Immature natural killer cell (primary cell): ENCODE measurements around the gene TP63. TPM values are rescaled to one million over a fixed set of nuclear protein-coding genes. Genes with fewer than 3 reads are reported as not detected.

Experiments
- DNase-seq, 3 donors: peaks; one replicate each; pipeline ENCODE4 v3.0.0; 2022; ENCODE audit warnings: mixed read lengths in 1 of 3
- H3K27ac Mint-ChIP-seq, 6 donors: one replicate each; pipeline ENCODE4 v1.8.0; 2020; ENCODE audit warnings: mixed read lengths in 6 of 6, mild to moderate bottlenecking in 5 of 6, inconsistent platforms in 4 of 6, moderate library complexity in 3 of 6
- H3K27me3 Mint-ChIP-seq, 3 donors: one replicate each; pipeline ENCODE4 v1.8.0; 2020 to 2021; ENCODE audit warnings: low read depth in 3 of 3, mild to moderate bottlenecking in 3 of 3, mixed read lengths in 3 of 3, moderate library complexity in 3 of 3, inconsistent platforms in 1 of 3
- H3K36me3 Mint-ChIP-seq, 3 donors: one replicate each; pipeline ENCODE4 v1.8.0; 2020; ENCODE audit warnings: mixed read lengths in 3 of 3, inconsistent platforms in 2 of 3, mild to moderate bottlenecking in 2 of 3
- H3K4me1 Mint-ChIP-seq, 2 donors: one replicate each; pipeline ENCODE4 v1.8.0; 2020; ENCODE audit warnings: inconsistent platforms in 2 of 2, mild to moderate bottlenecking in 2 of 2, mixed read lengths in 2 of 2, moderate library complexity in 1 of 2
- H3K4me3 Mint-ChIP-seq, 5 donors: one replicate each; pipeline ENCODE4 v1.8.0; 2020; ENCODE audit warnings: mild to moderate bottlenecking in 5 of 5, mixed read lengths in 5 of 5, inconsistent platforms in 3 of 5, moderate library complexity in 3 of 5
- H3K9me3 Mint-ChIP-seq, 6 donors: one replicate each; pipeline ENCODE4 v1.8.0; 2020; ENCODE audit warnings: mild to moderate bottlenecking in 6 of 6, mixed read lengths in 6 of 6, inconsistent platforms in 4 of 6, moderate library complexity in 3 of 6
- polyA plus RNA-seq, 3 donors: library from polyadenylated mRNA; unstranded; fragments of 300-500 nt; fragmentation: Illumina TruSeq; gene quantifications; one replicate each; pipeline ENCODE4 v1.2.3, GENCODE V29; 2021

The TP63 gene
- polyA plus RNA-seq, 3 donors from 2014 or later, result not detected

GRCh38 chr3:189909573-189909972, 278.4 kb downstream of the TP63 start:
- H3K27me3 Mint-ChIP-seq, result peaks cover 0 to 2% (median 2%) of the 10 kb centered on the region in 3 donors
- H3K4me3 Mint-ChIP-seq, result no peak overlapping the region
- no peak overlapping the region for H3K27ac Mint-ChIP-seq
- DNase-seq, result no peak
- no peaks in the 10 kb centered on the region for H3K4me1 Mint-ChIP-seq
- peaks cover 0 to 8% (median 1%) of the 10 kb centered on the region in 6 donors for H3K9me3 Mint-ChIP-seq
- H3K36me3 Mint-ChIP-seq, result no peaks in the 10 kb centered on the region

- no peak overlapping the region for H3K27ac Mint-ChIP-seq
Observed at GRCh38 chr3:189911001-189911400, 279.8 kb downstream of the TP63 start.

GRCh38 chr3:189914799-189915198, 283.6 kb downstream of the TP63 start:
- H3K36me3 Mint-ChIP-seq, result no peaks in the 10 kb centered on the region
- no peak overlapping the region for H3K4me3 Mint-ChIP-seq
- H3K27me3 Mint-ChIP-seq, result no peaks in the 10 kb centered on the region
- H3K27ac Mint-ChIP-seq, result no peak overlapping the region
- H3K4me1 Mint-ChIP-seq, result no peaks in the 10 kb centered on the region
- DNase-seq, result no peak
- peaks cover 0 to 4% (median 0%) of the 10 kb centered on the region in 6 donors for H3K9me3 Mint-ChIP-seq

More at GRCh38 chr3:189911001-189911400, 279.8 kb downstream of the TP63 start:
- no peak for DNase-seq
- Mint-ChIP-seq H3K9me3 (peaks cover 0 to 10% (median under 1%) of the 10 kb centered on the region in 6 donors), H3K36me3 (no peaks in the 10 kb centered on the region), H3K27me3 (peaks cover 0 to 2% (median 2%) of the 10 kb centered on the region in 3 donors), H3K4me3 (no peak overlapping the region), H3K4me1 (no peaks in the 10 kb centered on the region)

- Mint-ChIP-seq H3K27me3 (peaks cover 0 to 3% (median 0%) of the 10 kb centered on the region in 3 donors), H3K4me1 (no peaks in the 10 kb centered on the region), H3K4me3 (no peak overlapping the region), H3K9me3 (peaks cover 0 to 4% (median 0%) of the 10 kb centered on the region in 6 donors), H3K36me3 (no peaks in the 10 kb centered on the region), H3K27ac (no peak overlapping the region)
- DNase-seq, result no peak
Observed at GRCh38 chr3:189921770-189922169, 290.6 kb downstream of the TP63 start.

GRCh38 chr3:189927975-189928895, 297.0 kb downstream of the TP63 start:
- H3K36me3 Mint-ChIP-seq, result no peaks in the 10 kb centered on the region
- peaks cover 0 to 4% (median 0%) of the 10 kb centered on the region in 3 donors for H3K27me3 Mint-ChIP-seq
- no peak overlapping the region for H3K27ac Mint-ChIP-seq
- no peak overlapping the region for H3K4me3 Mint-ChIP-seq
- no peaks in the 10 kb centered on the region for H3K4me1 Mint-ChIP-seq
- no peak for DNase-seq
- H3K9me3 Mint-ChIP-seq, result peaks cover 0 to 2% (median 0%) of the 10 kb centered on the region in 6 donors

GRCh38 chr3:189936201-189936945, 305.2 kb downstream of the TP63 start:
- Mint-ChIP-seq H3K27me3 (peaks cover 0 to 8% (median 1%) of the 10 kb centered on the region in 3 donors), H3K4me1 (no peaks in the 10 kb centered on the region), H3K9me3 (peaks cover 0 to 12% (median 5%) of the 10 kb centered on the region in 6 donors), H3K36me3 (no peaks in the 10 kb centered on the region), H3K4me3 (no peak overlapping the region), H3K27ac (no peak overlapping the region)
- DNase-seq, result no peak

- peaks cover 0 to 9% (median 0%) of the 10 kb centered on the region in 3 donors for H3K27me3 Mint-ChIP-seq
- no peak overlapping the region for H3K4me3 Mint-ChIP-seq
Observed at GRCh38 chr3:189937302-189938127, 306.3 kb downstream of the TP63 start.

GRCh38 chr3:189941125-189941524, 309.9 kb downstream of the TP63 start:
- H3K36me3 Mint-ChIP-seq, result no peaks in the 10 kb centered on the region
- H3K4me3 Mint-ChIP-seq, result no peak overlapping the region
- H3K27me3 Mint-ChIP-seq, result peaks cover 0 to 6% (median 0%) of the 10 kb centered on the region in 3 donors
- no peak overlapping the region for H3K27ac Mint-ChIP-seq
- H3K4me1 Mint-ChIP-seq, result no peaks in the 10 kb centered on the region
- H3K9me3 Mint-ChIP-seq, result peaks cover 0 to 4% (median 2%) of the 10 kb centered on the region in 6 donors
- no peak for DNase-seq

More at GRCh38 chr3:189937302-189938127, 306.3 kb downstream of the TP63 start:
- peaks cover 0 to 12% (median 5%) of the 10 kb centered on the region in 6 donors for H3K9me3 Mint-ChIP-seq
- no peak overlapping the region for H3K27ac Mint-ChIP-seq
- H3K36me3 Mint-ChIP-seq, result no peaks in the 10 kb centered on the region
- no peaks in the 10 kb centered on the region for H3K4me1 Mint-ChIP-seq
- DNase-seq, result no peak

- no peaks in the 10 kb centered on the region for H3K36me3 Mint-ChIP-seq
- no peak overlapping the region for H3K4me3 Mint-ChIP-seq
- no peak for DNase-seq
- peaks cover 0 to 2% (median 0%) of the 10 kb centered on the region in 6 donors for H3K9me3 Mint-ChIP-seq
- no peak overlapping the region for H3K27ac Mint-ChIP-seq
- no peaks in the 10 kb centered on the region for H3K4me1 Mint-ChIP-seq
- peaks cover 0 to 6% (median 2%) of the 10 kb centered on the region in 3 donors for H3K27me3 Mint-ChIP-seq
Observed at GRCh38 chr3:189941679-189942078, 310.5 kb downstream of the TP63 start.

GRCh38 chr3:189942948-189943347, 311.8 kb downstream of the TP63 start:
- no peak overlapping the region for H3K27ac Mint-ChIP-seq
- H3K4me3 Mint-ChIP-seq, result no peak overlapping the region
- H3K4me1 Mint-ChIP-seq, result no peaks in the 10 kb centered on the region
- no peaks in the 10 kb centered on the region for H3K36me3 Mint-ChIP-seq
- H3K9me3 Mint-ChIP-seq, result no peaks in the 10 kb centered on the region
- H3K27me3 Mint-ChIP-seq, result peaks cover 0 to 6% (median 3%) of the 10 kb centered on the region in 3 donors
- DNase-seq, result no peak

GRCh38 chr3:189944285-189945145, 313.3 kb downstream of the TP63 start:
- no peak overlapping the region for H3K27ac Mint-ChIP-seq
- peaks cover 0 to 5% (median 3%) of the 10 kb centered on the region in 3 donors for H3K27me3 Mint-ChIP-seq
- DNase-seq, result no peak
- H3K4me3 Mint-ChIP-seq, result no peak overlapping the region
- H3K36me3 Mint-ChIP-seq, result no peaks in the 10 kb centered on the region
- H3K9me3 Mint-ChIP-seq, result no peaks in the 10 kb centered on the region
- no peaks in the 10 kb centered on the region for H3K4me1 Mint-ChIP-seq

GRCh38 chr3:189945935-189946709, 314.9 kb downstream of the TP63 start:
- DNase-seq, result no peak
- no peak overlapping the region for H3K4me3 Mint-ChIP-seq

More at GRCh38 chr3:189945935-189946709, 314.9 kb downstream of the TP63 start:
- Mint-ChIP-seq H3K9me3 (no peaks in the 10 kb centered on the region), H3K36me3 (no peaks in the 10 kb centered on the region), H3K27ac (no peak overlapping the region), H3K4me1 (no peaks in the 10 kb centered on the region), H3K27me3 (peaks cover 0 to 5% (median 3%) of the 10 kb centered on the region in 3 donors)
